ENCODE measurements around the gene RPL5. TPM values are rescaled to one million over a fixed set of nuclear protein-coding genes. Genes with fewer than 3 reads are reported as not detected.

The RPL5 gene
- total RNA-seq, 1 experiment from 2014 or later: 911 TPM

Other genes with a start within 250 kb of the RPL5 start
- gene EVI5, start 46.9 kb upstream of the RPL5 start, total RNA-seq (2014; rRNA removed; shearing (Covaris generic)): 11.0 and 21.3 TPM in 2 replicates
- 7.3 and 8.5 TPM in 2 replicates for gene DIPK1A, start 129.4 kb downstream of the RPL5 start, total RNA-seq (2014; rRNA removed; shearing (Covaris generic))
- gene MTF2, start 247.2 kb downstream of the RPL5 start, total RNA-seq (2014; rRNA removed; shearing (Covaris generic)): 12.2 and 30.7 TPM in 2 replicates